GM18499 (cell line): Measurements from ENCODE around the gene ARHGDIG.
"Not testable (repeated sequence)": the region's sequence is repeated elsewhere in the genome, so short reads cannot be mapped to it uniquely, and the experiment has no call there.

Experiments
- ATAC-seq: cut with Tn5 transposase; IDR thresholded peaks from one replicate; pipeline ENCODE4 v1.9.1; 2021; ENCODE audit warnings: moderate number of reproducible peaks; ENCODE audit not compliant: insufficient read depth, unreplicated experiment

ARHGDIG gene

GRCh38 chr16:263182-263774, 17.1 kb upstream of the ARHGDIG start:
- ATAC-seq, result no peak

GRCh38 chr16:263944-264343, 16.4 kb upstream of the ARHGDIG start:
- ATAC-seq, result no peak

DNA sequence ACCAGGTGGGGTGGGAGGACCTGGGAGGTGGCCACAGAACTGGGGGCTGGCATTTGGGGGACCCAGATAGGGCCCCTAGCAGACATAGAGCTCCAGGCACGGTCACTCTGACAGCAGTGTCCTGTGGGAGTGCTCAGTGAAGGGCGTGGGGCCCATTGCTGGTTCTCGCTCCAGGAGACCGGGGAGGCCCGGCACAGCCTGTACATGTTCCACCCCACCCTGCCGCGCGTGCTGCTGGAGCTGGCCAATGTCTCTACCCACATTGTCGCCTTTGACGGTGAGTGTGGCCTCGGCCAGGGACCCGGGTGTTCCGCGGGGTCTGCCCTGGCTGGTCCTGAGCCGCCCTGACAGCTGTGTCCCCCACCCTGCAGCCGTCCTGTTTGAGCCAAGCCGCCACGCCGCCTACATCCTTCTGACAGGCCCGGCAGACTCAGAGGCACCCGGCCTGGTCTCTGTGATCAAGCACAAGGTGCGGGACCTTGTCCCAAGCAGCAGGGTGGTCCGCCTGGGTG, 15.9 kb upstream of the ARHGDIG start:
- ATAC-seq, result no peak

GRCh38 chr16:265002-265529, 15.3 kb upstream of the ARHGDIG start:
- ATAC-seq, result no peak

GRCh38 chr16:265711-266110, 14.7 kb upstream of the ARHGDIG start:
- no peak for ATAC-seq

DNA sequence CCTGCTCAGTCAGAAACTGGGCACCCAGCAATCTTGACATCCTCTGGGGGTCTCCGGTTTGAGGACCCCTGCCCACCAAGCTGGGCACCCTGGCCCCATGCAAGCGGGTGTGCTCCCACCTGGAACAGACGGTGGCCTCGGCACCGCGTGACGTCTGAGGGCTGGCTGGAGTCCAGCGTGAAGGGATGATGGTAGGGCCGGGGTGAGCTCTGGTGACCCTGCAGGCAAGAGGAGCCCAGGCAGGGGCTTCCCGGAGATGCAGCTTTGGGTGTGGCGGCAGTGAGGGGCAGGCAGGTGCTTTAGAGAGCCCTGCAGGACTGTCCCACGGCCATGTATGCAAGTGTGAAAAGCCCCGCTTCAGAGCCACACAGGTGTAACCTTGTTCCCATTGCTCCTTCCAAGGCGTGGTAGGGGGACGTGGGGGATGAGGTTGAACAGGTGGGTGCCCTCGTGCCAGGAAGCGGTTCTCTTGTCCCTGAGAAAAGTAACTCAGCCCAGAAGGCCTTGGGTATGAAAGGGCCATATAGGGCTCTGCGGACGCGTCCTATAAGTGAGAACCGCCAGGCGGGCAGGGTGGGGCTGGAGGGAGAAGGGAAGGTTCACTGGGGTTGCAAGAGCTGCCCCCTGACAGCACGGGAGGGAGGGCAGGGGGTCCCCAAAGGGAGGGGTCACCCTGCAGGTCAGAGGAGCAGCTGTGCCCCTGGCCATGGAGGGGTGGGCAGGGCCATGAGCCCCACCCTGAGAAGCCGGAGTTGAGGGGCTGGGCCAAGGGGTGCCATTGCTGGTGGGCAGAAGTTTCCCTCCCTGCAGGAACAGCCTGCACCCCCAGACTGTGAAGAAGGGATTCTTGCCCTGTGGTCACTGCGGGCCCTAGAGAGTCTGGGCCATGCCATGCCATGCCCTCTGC, 13.9 kb upstream of the ARHGDIG start:
- no peak for ATAC-seq

- not testable (repeated sequence) for ATAC-seq
Measured at GRCh38 chr16:267562-267961, 12.8 kb upstream of the ARHGDIG start.

DNA sequence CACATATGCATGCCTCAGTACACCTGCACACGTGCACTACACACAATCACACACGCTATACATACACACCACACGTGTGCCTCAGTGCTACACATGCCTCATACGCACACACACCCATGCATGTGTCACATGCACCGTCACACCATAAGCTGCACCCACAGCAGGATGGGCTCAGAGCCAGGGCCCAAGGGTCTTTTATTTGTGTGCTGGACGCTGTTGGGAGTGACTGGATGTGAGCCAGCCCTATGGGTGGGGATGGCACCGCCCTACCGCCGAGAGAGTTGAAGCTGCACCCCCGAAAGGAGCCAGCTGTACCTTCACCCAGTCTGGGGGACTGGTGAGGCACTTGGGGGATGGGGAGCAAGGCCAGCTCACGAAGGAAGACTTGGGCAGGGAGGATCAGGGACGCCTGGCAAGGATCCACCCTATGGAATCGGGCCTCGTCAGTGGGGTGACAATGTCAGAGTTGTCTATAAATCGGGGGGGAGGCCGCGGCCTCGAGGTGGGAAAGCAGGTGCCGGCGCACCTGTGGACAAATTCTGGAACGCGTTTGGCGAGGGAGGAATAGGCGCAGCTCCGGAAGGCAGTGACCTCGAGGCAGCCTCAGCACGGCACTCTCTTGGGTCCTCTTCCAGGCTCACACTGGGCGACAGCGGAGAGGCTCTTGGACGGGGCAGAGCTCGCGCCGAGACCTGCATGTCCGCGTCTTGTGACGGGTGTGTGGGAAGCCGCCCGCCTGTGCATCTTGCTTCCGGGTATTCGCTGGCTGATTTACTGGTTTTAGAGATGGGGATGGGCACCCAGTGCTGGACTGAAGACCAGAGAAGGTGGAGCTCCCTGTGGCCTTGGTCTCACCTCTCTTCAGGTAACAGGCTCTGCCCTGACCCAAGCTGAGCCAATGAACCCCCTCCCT, 12.0 kb upstream of the ARHGDIG start:
- no peak for ATAC-seq

DNA sequence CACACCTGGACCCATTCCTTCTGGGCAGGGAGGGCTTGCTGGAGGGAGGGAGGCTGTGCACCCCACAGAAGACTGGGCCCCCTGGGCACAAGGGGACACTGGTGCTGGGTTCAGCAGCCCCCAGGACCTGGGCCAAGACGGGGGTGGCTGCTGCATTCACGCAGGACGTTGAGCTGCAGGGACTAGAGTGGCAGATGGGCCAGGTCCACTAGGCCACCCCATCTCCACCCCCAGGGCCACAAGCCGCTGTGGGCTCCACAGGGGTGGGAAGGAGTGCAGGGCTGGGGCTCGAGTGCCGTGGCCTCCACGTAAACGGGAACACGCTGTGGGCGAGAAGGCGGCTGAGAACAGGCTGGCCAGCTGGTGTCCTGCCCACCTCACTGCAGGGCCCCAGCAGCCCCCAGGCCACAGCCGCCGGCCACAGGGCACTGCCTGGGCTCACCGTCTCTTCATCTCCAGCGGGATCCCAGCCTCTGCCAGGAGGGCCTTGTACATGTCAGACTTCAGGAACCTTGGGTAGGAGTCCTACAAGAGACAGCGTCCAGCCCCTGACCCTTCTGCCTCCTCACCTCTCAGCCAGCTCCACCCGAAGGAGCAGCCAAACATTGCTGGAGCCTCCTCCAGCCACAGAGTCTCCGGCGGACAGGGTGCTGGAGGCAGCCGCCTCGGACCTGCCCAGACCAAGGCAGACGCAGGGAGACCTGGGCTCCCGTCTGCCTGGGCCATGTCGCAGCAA, 11.2 kb upstream of the ARHGDIG start:
- ATAC-seq, result no peak

GRCh38 chr16:270381-271255, 9.8 kb upstream of the ARHGDIG start:
- no peak for ATAC-seq

DNA sequence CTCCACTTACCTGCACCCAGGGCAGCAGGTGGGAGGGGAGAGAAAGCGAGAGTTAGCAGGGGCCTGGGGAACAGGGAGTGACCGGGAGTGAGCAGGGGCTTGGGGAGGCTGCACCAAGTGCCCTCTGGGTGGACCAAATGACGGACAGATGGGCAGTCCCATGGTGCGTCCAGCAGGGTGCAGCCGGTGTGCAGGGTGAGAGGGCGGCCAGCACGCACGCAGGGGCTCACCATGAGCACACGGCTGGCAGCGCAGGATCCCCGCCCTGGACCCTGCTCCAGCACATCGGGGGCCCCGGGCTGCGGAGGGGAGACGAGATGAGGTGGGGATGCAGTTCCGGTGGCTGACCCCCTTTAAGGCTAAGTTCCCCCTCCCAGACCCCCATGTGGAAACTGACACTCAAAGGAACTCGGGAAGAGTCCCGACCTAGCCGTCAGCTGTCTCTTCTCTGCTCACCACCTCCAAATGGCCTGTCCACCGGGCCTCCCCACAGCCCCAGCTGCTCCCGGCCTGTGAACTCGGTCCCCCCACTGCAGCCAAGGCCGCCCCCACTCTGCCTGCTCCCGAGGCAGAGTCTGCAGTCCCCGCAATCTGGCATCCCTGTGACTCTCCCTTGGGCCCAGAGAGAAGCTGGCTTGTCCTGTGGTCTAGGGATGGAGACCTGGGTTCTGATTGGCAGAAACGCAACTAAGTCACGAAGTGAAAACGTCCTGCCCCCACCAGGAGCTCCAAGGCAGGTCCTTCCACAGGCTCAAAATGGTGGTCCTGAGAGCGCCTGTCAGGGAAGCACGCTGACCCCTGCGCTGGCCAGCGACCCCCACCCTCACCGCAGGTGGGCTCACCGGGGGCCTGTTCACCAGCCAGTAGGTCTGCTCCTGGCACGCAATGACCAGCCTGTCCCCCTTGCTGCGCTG, 7.5 kb upstream of the ARHGDIG start:
- no peak for ATAC-seq

- no peak for ATAC-seq
Measured at GRCh38 chr16:273547-274421, 6.6 kb upstream of the ARHGDIG start.

DNA sequence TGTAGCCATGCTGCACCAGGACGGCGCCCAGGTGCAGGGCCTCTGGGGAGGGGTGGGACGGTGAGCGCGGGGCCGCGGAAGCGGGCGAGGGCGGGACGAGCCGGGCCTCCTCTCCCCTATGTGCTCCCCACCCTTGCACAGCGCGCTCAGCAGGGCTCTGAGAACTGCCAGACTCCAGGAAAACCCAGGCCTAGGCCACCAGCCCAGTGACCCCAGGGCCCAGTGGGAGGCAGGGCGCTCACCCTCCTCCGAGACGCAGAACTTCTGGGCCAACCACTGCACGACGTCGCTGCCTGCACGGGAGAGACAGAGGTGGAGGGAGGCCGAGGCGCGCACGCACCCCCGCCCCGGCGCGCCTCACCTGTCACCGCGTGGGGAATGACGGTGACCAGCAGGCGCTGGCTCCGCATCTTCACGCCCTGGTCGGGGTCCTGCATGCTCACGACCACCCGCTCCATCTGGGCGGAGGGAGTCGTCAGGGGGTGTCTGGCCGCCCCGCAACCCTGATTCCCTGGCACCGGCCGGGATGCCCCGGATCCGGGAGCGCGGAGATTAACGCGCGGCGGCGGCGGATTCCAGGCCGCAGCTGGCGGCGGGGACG, 5.2 kb upstream of the ARHGDIG start:
- ATAC-seq, result no peak

GRCh38 chr16:275786-276232, 4.6 kb upstream of the ARHGDIG start, which contains the start of gene RGS11:
Gene RGS11, minus strand, starts transcription at chr16:275944. Its CDS starts 33 bp downstream, at chr16:275911.
- no peak for ATAC-seq

DNA sequence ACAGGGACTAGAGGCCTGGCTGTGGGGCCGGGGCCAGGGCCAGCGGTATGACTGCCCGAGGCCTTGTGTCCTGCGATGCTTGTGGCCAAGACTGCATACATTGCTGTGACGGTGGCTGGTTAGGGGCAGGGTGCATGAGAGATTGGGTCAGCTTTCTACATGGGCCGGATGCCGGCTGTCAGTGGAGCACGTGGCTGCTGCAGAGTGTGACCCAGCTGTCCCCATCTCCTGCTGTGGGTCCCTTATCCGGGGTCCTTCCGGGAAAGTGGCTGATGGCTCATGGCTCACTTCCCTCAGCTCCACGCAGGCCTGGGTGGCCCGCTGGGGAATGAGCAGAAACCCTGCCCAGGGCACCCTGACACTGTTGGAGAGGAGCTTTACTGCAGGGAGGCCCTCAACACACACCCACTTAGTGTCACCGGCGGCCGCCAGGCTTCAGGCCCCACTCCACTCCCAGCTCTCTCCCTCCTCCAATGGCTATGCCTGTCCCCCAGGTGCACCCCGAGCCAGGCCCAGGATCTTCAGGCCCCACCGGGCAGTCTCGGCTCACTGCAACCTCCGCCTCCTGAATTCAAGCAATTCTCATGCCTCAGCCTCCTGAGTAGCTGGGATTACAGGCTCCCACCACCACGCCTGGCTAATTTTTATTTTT, 3.8 kb upstream of the ARHGDIG start:
- ATAC-seq, result no peak
